ENCODE data around the gene DDI2.
"Not testable (repeated sequence)": the region's sequence is repeated elsewhere in the genome, so short reads cannot be mapped to it uniquely, and the experiment has no call there.

Gene DDI2

DNA sequence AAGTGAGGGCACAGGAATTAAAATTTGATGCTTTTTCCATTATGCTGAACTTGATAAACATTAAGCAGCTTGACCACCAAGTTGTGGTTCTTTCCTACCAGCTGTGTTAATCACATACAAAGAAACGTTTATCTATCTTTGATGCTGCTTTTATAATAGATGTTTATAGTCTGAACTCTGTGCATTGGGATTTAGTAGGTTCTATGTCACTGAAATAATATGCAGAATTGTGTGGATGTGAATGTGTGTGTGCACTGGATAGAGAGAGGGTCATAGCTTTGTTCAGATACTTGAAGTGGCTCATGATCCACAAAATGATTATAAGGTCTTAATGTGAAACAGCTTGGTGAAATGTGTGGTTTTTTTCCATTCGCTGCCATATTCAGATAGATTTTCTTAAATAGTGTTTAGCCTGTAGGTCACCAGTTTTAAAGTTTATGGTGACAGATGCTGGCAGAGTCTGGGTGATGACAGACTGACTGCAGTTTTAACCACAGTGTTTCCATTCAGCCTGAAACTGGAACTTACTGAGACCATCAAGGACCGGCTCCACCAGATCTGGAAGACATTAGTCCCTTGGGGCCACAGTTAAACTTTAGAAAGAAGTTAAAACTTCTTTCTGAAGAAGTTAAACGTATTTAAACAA lies 10.2 kb downstream of the DDI2 start:
- in situ Hi-C loops (cut with HindIII; ENCODE audit: low pct_unique_long_range_greater_than_20kb, low sequenced_read_pairs), result no loop called here
- no peak for TF ChIP-seq JUND (IDR thresholded peaks at IDR 0.05; ENCODE audit: low read depth)
- DNase-seq (ENCODE audit: low read depth in 1 of 2, low spot score in 1 of 2), result no peak

DNA sequence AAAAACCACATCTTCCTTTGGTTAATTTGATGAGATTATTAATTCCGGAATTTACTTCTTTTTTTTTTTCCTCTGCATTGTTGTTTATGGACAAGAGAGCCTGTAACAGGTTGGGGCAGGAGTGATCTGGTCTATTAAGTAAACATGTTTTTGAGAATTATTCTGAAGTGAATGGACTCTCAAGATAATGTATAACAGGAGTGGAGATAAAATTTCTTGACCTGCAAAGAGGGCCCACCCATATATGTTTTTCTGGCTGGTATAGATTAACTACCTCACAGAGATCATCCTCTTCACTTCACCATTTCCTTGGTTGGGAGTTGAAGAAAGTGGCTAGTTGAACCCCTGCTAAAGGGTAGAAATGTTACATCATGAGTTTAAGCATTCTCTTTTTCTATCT lies 10.7 kb downstream of the DDI2 start:
- no peak for DNase-seq (ENCODE audit: low read depth in 1 of 2, low spot score in 1 of 2)
- in situ Hi-C loops (cut with HindIII; ENCODE audit: low pct_unique_long_range_greater_than_20kb, low sequenced_read_pairs), result no loop called here
- TF ChIP-seq JUND (IDR thresholded peaks at IDR 0.05; ENCODE audit: low read depth), result no peak

- TF ChIP-seq JUND (IDR thresholded peaks at IDR 0.05; ENCODE audit: low read depth), result no peak
- in situ Hi-C loops (cut with HindIII; ENCODE audit: low pct_unique_long_range_greater_than_20kb, low sequenced_read_pairs), result no loop called here
- DNase-seq (ENCODE audit: low read depth in 1 of 2, low spot score in 1 of 2), result no peak
Observed at GRCh38 chr1:15633756-15634420, 16.6 kb downstream of the DDI2 start.

DNA sequence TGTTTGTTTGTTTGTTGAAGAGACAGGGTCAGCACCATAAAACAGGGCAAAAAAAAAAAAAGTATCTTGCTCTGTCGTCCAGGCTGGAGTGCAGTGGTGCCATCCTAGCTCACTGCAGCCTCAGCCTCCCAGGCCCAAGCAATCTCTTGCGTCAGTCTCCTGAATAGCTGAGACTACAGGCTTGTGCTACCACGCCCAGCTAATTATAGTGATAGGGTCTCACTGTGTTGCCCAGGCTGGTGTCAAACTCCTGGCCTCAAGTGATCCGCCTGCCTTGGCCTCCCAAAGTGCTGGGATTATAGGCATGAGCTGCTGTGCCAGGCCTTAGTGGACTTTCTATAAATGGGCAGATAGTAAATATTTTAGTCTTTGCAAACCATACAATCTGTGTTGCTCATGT lies 19.2 kb downstream of the DDI2 start:
- no peak for DNase-seq (ENCODE audit: low read depth in 1 of 2, low spot score in 1 of 2)
- TF ChIP-seq JUND (IDR thresholded peaks at IDR 0.05; ENCODE audit: low read depth), result no peak
- in situ Hi-C loops (cut with HindIII; ENCODE audit: low pct_unique_long_range_greater_than_20kb, low sequenced_read_pairs), result no loop called here

DNA sequence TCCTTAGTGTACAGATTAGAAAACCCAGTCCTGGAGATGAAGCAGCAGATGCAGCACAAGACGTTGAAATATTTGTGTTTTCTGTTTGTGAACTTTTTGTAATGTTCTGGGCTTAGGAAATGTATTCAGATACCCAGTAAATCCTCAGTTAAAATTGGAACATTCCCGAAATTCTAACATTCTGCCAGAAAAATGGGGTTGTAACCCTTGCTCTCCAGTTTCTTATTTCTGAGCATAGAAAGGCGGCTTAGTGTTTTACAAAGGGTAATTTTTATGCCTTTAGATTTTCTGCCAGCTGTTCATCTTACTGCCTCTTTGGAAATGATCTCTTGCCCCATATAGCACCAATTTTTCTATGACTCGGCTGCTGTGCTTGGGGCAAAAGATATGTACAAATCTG lies 20.6 kb downstream of the DDI2 start:
- DNase-seq (ENCODE audit: low read depth in 1 of 2, low spot score in 1 of 2), result no peak
- in situ Hi-C loops (cut with HindIII; ENCODE audit: low pct_unique_long_range_greater_than_20kb, low sequenced_read_pairs), result no loop called here
- TF ChIP-seq JUND (IDR thresholded peaks at IDR 0.05; ENCODE audit: low read depth), result no peak

GRCh38 chr1:15639262-15639661 lies 22.0 kb downstream of the DDI2 start:
- in situ Hi-C loops (cut with HindIII; ENCODE audit: low pct_unique_long_range_greater_than_20kb, low sequenced_read_pairs), result no loop called here

DNA sequence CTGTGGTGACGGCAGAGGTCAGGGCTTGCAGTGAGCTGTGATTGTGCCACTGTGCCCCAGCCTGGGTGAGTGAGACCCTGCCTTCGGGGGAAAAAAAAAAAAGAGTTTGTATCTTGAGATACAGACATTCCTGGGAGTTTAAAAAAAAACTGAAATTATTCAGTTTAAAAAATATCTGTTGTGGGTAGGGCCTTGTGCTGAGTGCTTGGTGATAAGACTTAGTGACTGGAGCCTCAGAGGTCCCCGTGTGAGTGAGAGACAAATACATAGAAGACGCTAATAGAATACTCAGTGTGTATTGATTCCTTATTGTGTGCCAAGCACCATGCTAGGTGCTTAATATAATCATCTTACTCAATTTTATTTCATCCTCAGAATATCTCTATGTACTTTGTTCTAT lies 22.7 kb downstream of the DDI2 start:
- no peak for TF ChIP-seq JUND (IDR thresholded peaks at IDR 0.05; ENCODE audit: low read depth)
- DNase-seq (ENCODE audit: low read depth in 1 of 2, low spot score in 1 of 2), result no peak
- in situ Hi-C loops (cut with HindIII; ENCODE audit: low pct_unique_long_range_greater_than_20kb, low sequenced_read_pairs), result no loop called here

More at GRCh38 chr1:15639262-15639661, 22.0 kb downstream of the DDI2 start:
- no peak for TF ChIP-seq JUND (IDR thresholded peaks at IDR 0.05; ENCODE audit: low read depth)
- no peak for DNase-seq (ENCODE audit: low read depth in 1 of 2, low spot score in 1 of 2)

DNA sequence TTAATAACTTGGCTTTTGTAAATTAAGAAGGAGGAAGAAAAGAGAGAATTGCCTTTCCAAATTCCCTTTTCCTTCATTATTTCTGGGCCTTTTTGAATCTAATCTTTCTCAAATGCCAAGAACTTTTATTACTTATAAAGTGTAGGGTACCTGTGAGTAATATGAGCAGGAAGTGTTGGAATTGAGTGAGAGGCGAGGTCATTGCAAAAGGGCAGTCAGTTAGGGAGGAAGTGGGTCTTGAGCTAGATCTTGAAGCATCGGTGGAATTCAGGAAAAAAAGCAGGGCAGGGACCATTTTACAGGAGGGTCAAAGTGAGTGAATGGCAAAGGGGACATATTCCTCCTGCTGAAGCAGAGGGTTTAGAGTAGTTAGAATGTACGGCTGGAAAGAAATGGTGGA lies 23.4 kb downstream of the DDI2 start:
- in situ Hi-C loops (cut with HindIII; ENCODE audit: low pct_unique_long_range_greater_than_20kb, low sequenced_read_pairs), result no loop called here

GRCh38 chr1:15649937-15650336 lies 32.7 kb downstream of the DDI2 start:
- in situ Hi-C loops (cut with HindIII; ENCODE audit: low pct_unique_long_range_greater_than_20kb, low sequenced_read_pairs), result no loop called here
- no peak for TF ChIP-seq JUND (IDR thresholded peaks at IDR 0.05; ENCODE audit: low read depth)
- no peak for DNase-seq (ENCODE audit: low read depth in 1 of 2, low spot score in 1 of 2)

More for the DNA sequence above, 23.4 kb downstream of the DDI2 start:
- DNase-seq (ENCODE audit: low read depth in 1 of 2, low spot score in 1 of 2), result no peak
- TF ChIP-seq JUND (IDR thresholded peaks at IDR 0.05; ENCODE audit: low read depth), result no peak

GRCh38 chr1:15650433-15650832 lies 33.2 kb downstream of the DDI2 start:
- in situ Hi-C loops (cut with HindIII; ENCODE audit: low pct_unique_long_range_greater_than_20kb, low sequenced_read_pairs), result no loop called here
- TF ChIP-seq JUND (IDR thresholded peaks at IDR 0.05; ENCODE audit: low read depth), result no peak
- DNase-seq (ENCODE audit: low read depth in 1 of 2, low spot score in 1 of 2), result no peak

GRCh38 chr1:15652130-15652529 lies 34.9 kb downstream of the DDI2 start:
- DNase-seq (ENCODE audit: low read depth in 1 of 2, low spot score in 1 of 2); in situ Hi-C loops (cut with HindIII; ENCODE audit: low pct_unique_long_range_greater_than_20kb, low sequenced_read_pairs): not testable (repeated sequence)

GRCh38 chr1:15654091-15654690 lies 36.9 kb downstream of the DDI2 start:
- TF ChIP-seq JUND (IDR thresholded peaks at IDR 0.05; ENCODE audit: low read depth), result no peak
- in situ Hi-C loops (cut with HindIII; ENCODE audit: low pct_unique_long_range_greater_than_20kb, low sequenced_read_pairs), result no loop called here
- DNase-seq (ENCODE audit: low read depth in 1 of 2, low spot score in 1 of 2), result no peak

- no peak for DNase-seq (ENCODE audit: low read depth in 1 of 2, low spot score in 1 of 2)
- TF ChIP-seq JUND (IDR thresholded peaks at IDR 0.05; ENCODE audit: low read depth), result no peak
- in situ Hi-C loops (cut with HindIII; ENCODE audit: low pct_unique_long_range_greater_than_20kb, low sequenced_read_pairs), result no loop called here
Observed at GRCh38 chr1:15656464-15656863, 39.2 kb downstream of the DDI2 start.
